ENCODE data around the gene SSBP2.

DNA sequence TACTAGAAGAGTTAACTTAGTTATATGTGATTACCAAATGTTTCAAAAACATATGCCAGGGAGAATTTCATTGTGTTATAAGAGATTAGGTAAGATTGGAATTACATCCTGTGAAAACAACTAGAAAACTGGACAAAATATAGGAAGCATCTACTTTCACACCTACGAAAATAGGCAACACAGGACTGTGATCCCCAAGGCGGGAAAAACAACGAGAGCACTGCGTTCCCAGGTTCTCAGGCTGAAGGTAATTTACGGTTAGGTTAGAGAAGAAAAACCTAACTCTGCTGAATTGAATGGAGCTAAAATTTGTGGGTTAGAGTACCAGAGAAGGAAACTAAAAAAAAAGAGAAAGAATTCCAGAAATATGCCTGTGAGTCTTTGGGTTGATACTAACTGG, 385.4 kb downstream of the SSBP2 start:
- TF ChIP-seq, protein P1, sequence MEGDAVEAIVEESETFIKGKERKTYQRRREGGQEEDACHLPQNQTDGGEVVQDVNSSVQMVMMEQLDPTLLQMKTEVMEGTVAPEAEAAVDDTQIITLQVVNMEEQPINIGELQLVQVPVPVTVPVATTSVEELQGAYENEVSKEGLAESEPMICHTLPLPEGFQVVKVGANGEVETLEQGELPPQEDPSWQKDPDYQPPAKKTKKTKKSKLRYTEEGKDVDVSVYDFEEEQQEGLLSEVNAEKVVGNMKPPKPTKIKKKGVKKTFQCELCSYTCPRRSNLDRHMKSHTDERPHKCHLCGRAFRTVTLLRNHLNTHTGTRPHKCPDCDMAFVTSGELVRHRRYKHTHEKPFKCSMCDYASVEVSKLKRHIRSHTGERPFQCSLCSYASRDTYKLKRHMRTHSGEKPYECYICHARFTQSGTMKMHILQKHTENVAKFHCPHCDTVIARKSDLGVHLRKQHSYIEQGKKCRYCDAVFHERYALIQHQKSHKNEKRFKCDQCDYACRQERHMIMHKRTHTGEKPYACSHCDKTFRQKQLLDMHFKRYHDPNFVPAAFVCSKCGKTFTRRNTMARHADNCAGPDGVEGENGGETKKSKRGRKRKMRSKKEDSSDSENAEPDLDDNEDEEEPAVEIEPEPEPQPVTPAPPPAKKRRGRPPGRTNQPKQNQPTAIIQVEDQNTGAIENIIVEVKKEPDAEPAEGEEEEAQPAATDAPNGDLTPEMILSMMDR (IDR thresholded peaks at IDR 0.05) = no peak
- no peak for TF ChIP-seq POLR2A (IDR thresholded peaks at IDR 0.05)
- no peak for TF ChIP-seq EP300 (IDR thresholded peaks at IDR 0.05)
- TF ChIP-seq POLR2AphosphoS5 (IDR thresholded peaks at IDR 0.05) = no peak
